DMS79 treated with DMSO at 0.1 percent for 48 hours (cell line): ENCODE results near the gene GNA14.
"Not testable (repeated sequence)": the region's sequence is repeated elsewhere in the genome, so short reads cannot be mapped to it uniquely, and the experiment has no call there.

Experiments
- DNase-seq: peaks from one replicate; lab custom pipeline; 2025; lab: John Stamatoyannopoulos, UW

Gene GNA14

GRCh38 chr9:77534376-77535057 is 113.6 kb downstream of the GNA14 start:
- peak; percentile 6 for DNase-seq

DNA sequence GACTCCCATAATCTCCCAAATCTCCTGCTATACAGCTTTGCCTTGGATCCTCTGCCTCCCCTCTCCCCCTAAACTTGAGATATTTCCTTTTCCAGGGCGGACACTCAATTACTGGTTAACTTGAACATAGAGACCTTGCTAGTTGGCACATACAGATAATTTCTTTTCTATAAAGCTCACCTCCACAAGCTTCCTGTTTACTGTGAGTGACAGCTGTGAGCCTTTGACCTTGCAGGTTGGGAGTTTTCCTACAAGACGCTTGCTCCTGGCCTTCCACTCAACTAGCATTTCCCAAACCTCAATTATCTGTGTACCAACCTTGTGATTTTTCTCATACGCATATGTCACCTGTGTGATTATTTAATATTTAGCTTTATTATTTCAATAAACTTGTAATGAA is 114.5 kb downstream of the GNA14 start:
- DNase-seq: no peak

- DNase-seq: no peak
Observed at GRCh38 chr9:77532607-77533006, 115.5 kb downstream of the GNA14 start.

GRCh38 chr9:77531400-77531799 is 116.7 kb downstream of the GNA14 start:
- DNase-seq: no peak

DNA sequence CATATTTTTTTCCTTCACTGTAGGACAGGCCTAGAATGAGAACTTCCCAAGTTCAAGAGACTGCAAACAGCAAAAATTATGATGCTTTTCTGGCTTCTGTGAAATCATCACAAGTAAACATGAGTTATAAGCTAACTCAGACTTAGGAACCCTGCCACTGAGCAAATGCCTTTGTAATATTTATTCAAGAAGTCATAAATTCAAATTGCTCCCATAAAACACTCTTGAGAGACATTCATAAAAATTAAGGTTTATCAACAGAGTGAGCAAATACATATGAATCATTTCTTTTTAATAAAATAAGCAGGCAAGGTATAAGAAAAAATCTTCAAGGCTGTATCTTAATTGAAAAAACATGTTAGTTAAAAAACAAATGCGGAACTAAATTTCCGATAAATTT is 124.2 kb downstream of the GNA14 start:
- no peak for DNase-seq

DNA sequence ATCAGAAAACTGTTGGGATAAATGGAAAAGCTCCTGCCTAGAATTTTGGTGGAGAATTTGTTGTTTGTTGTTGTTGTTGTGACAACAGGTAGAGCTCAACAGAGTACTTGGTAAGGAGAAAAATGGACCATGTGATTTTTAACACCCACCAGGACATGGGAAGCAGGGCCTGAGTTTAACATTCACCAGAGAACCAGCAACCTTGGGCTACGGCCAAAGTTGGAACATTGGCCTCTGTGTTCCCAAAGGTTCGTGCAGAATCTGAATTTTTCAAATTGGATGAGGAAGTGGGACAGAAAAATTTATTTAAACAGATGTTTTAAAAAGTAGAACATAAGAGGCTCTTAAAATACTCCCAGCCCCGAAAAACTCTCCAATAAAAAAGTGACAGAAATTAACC is 127.0 kb downstream of the GNA14 start:
- DNase-seq: no peak

DNA sequence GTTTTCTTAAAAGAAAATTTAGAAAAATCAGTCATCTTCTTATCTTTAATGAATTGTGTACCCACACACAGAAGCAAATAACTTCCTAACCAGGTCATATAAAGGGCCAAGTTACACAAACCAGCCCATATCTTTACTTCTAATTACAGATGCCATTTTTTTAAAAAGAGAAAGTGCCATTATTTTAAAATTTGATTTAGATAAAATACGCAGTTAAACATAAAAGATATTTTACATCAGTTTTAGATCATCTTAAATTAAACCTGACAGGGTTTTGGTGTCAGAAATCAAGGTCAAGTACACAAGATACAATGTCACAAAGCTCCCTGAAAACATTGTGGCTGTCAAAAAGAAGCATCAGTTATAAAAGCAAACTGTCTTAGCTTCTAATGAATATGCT is 129.4 kb downstream of the GNA14 start:
- DNase-seq: no peak

GRCh38 chr9:77516781-77517180 is 131.3 kb downstream of the GNA14 start:
- DNase-seq: no peak

- DNase-seq: no peak
Observed at GRCh38 chr9:77514886-77515711, 133.0 kb downstream of the GNA14 start.

- no peak for DNase-seq
Observed at GRCh38 chr9:77513457-77513856, 134.7 kb downstream of the GNA14 start.

DNA sequence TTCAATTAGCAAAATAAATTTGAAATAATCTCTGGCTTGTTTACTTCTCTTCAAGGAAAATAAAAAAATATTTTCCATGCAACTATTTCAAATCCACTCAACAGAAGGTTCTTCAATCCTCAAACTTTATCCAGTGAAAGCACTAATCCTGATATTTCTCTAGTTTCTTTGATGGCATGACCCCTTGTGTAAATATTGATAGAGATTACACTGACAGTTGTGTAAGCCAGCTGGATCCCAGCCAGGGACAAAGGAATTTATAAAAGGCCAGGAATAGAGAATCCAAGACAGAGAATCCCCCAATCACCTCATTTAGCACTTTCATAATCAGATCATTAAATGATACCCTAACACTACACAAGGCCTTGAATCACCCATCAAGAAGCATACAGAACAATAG is 135.2 kb downstream of the GNA14 start:
- no peak for DNase-seq

GRCh38 chr9:77511525-77511924 is 136.6 kb downstream of the GNA14 start:
- no peak for DNase-seq

GRCh38 chr9:77510666-77511065 is 137.5 kb downstream of the GNA14 start:
- no peak for DNase-seq

DNA sequence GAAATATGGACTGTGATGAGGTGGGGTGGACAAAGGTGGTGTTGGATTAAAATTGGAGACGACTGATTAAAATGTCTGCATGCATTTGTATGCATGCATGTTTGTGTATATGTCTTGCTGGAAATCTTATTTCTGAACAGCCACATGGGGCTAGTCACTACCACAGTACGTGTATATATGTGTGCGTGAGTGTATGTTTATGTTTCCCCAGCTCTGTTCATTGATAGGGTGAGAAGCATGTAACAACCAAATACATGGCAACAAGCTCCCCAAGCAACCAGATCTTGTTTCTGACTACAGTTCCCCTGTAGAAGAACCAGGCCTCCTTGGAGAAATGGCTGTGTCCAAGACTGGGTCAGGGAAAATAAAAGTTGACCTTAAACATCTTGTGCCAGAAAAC is 139.7 kb downstream of the GNA14 start:
- no peak for DNase-seq

GRCh38 chr9:77507212-77507961 is 140.7 kb downstream of the GNA14 start:
- no peak for DNase-seq

- DNase-seq: no peak
Observed at GRCh38 chr9:77505232-77505631, 142.9 kb downstream of the GNA14 start.

DNA sequence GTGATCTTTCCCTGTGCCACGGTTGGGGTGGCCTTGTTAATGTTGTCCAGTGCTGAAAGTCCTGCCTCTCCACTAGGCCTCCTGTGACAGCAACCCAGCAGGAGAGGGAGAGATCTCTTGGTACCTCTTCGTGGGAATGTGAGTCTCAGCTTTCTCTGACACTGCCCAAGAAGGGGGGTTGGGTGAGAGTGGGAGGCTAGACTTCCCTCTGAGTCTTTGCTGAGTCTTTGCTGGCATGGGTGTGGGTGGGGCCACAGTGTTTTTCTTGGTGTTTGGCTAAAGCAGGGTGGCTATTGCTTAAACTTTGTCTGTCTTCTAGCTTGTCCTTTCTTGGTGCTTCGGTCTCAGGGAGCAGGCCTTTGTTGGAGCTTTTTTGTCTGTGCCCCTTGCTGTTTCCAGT is 145.6 kb downstream of the GNA14 start:
- no peak for DNase-seq

DNA sequence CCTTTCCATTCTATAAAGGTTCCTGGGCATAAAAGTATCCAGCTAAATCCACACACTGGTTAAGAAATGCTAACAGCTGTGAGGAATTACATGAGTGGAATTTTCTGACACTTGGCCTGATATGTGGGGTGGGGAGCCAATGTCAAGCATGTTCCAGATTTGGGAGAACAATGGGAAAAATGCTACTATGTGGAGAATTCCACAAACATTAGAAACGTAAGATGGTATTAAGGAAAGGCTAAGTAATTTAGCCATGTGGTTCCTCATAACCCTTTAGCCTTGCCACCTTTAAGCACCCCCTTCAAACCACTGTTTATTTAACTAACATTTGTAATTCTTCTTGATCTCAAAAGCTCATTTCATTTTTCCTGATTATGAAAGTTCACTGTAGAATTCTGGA is 149.2 kb downstream of the GNA14 start:
- DNase-seq: no peak

DNA sequence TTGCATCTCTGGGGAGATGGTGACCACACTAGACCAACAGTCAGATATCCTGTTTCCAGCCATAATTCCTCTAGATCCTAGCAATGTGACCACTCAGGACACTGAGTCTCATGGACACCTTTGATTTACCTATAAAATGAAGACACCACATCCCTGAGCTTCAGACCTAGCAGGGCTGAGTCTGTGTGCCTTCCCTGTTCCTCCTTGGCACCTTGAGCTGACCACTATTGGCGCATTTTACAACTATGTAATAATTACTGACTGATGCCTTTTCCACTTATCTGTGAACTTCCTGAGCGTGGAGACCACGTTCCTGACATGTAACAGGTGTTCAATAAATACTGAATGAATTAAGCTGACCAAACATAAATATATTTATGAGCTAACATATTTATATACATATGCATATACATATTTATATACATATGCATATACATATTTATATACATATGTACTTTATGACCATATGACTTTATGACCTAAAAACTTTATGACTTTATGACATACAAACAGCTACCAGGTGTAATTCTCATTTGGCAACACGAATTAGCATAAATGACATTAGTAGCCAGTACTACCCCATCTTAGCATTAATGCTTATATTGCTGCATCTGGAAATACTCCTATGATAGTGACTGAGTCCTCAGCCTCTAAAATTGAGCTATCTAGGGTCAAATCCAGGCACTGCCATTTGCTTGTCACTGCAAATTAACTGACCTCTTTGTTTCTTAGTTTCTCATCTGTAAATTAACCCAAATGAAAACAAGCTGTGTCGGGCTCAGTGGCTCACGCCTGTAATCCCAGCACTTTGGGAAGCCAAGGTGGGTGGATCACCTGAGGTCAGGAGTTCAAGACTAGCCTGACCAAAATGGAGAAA is 150.6 kb downstream of the GNA14 start:
- DNase-seq: no peak

- DNase-seq: peak; percentile 60
Observed at GRCh38 chr9:77495834-77496671, 152.1 kb downstream of the GNA14 start.

DNA sequence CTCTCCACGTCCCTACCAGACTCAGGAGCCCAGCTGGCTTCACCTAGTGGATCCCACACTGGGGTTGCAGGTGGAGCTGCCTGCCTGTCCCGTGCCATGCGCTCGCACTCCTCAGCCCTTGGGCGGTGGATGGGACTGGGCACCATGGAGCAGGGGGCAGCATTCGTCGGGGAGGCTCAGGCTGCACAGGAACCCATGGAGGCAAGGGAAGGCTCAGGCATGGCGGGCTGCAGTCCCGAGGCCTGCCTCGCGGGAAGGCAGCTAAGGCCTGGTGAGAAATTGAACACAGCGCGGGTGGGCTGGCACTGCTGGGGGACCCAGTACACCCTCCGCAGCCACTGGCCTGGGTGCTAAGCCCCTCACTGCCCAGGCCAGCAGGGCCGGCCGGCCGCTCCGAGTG is 157.8 kb downstream of the GNA14 start:
- not testable (repeated sequence) for DNase-seq
